IMR-90 (cell line): ENCODE data around the gene ANTXR2.

ENCODE experiments used
- POLR2A ChIP-seq: IDR thresholded peaks from 2 replicates; pipeline ENCODE4 v1.6.1; 2012; ENCODE audit warnings: mild to moderate bottlenecking, low read depth, low read length
- TF ChIP-seq, protein P1 (sequence below): conservative IDR thresholded peaks from 2 replicates; pipeline ENCODE4 v1.5.1; 2012; ENCODE audit warnings: mild to moderate bottlenecking, low read depth, low read length, improper control_type of control experiment

DNA sequence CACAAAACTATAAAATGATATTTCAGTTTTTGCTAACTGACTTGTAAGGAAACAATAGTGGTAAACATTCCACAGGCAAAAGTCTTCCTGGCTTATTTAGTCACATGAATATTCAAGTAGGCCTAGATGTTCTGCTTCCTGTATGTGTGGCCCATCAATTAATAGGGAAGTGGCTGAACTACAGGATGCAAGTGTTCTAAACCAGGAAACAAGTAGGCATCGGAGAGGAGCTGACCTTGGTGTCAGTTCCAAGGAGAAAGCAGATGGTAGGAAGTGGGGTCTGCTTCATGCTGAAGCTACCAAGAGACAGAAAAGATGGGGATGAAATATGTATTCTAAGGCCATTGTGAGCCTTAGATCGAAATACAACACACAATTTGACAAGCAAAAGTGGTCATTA, 149.7 kb downstream of the ANTXR2 start:
- no peak for TF ChIP-seq POLR2A
- TF ChIP-seq, protein P1, sequence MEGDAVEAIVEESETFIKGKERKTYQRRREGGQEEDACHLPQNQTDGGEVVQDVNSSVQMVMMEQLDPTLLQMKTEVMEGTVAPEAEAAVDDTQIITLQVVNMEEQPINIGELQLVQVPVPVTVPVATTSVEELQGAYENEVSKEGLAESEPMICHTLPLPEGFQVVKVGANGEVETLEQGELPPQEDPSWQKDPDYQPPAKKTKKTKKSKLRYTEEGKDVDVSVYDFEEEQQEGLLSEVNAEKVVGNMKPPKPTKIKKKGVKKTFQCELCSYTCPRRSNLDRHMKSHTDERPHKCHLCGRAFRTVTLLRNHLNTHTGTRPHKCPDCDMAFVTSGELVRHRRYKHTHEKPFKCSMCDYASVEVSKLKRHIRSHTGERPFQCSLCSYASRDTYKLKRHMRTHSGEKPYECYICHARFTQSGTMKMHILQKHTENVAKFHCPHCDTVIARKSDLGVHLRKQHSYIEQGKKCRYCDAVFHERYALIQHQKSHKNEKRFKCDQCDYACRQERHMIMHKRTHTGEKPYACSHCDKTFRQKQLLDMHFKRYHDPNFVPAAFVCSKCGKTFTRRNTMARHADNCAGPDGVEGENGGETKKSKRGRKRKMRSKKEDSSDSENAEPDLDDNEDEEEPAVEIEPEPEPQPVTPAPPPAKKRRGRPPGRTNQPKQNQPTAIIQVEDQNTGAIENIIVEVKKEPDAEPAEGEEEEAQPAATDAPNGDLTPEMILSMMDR = no peak
